Endothelial cell of umbilical vein (primary cell): ENCODE data around the gene SRGAP3. TPM values are rescaled to one million over a fixed set of nuclear protein-coding genes. Genes with fewer than 3 reads are reported as not detected.

Experiments
- BruUV-seq: library from RNA; stranded (reverse); fragments of 400-500 nt; replicated peaks from 2 replicates; lab custom pipeline; 2021; lab: Mats Ljungman, UMichigan
- CTCF ChIA-PET: fragments of 300-600, 350-600 bp; sonication (Branson Sonifier 250); formaldehyde crosslinking; loops from one replicate; lab custom pipeline; 2021; ENCODE audit warnings: antibody characterized with exemption, inconsistent platforms; lab: Charles Lee
- POLR2A ChIA-PET: fragments of 300-600, 350-600 bp; sonication (Branson Sonifier 250); formaldehyde crosslinking; loops from one replicate; lab custom pipeline; 2021; ENCODE audit warnings: antibody characterized with exemption, inconsistent platforms; lab: Charles Lee
- DNase-seq: peaks from one replicate; pipeline ENCODE4 v3.0.0-alpha.2; 2011; ENCODE audit warnings: low read depth, low spot score
- FAIRE-seq: peaks from 2 replicates; lab custom pipeline; 2011; peaks lifted over from hg19 to GRCh38; lab: Jason Lieb, UNC
- H2AFZ ChIP-seq: 2 replicates; pipeline ENCODE4 v1.6.0; 2012; ENCODE audit warnings: low read depth, low read length, control low read depth, inconsistent platforms
- H3K27ac ChIP-seq: 2 replicates; pipeline ENCODE4 v1.5.1; 2011; ENCODE audit warnings: low read depth, mild to moderate bottlenecking, control low read depth, low read length, moderate library complexity; ENCODE audit not compliant: insufficient read depth
- H3K27me3 ChIP-seq, 2 experiments: 2 replicates each; pipeline versions ENCODE4 v1.6.0 to v1.6.1; 2011; ENCODE audit warnings: low read length in 2 of 2, mixed read lengths in 1 of 2; ENCODE audit not compliant: control insufficient read depth in 2 of 2, insufficient read depth in 2 of 2
- H3K36me3 ChIP-seq, 2 experiments: 2 replicates in 1 of 2; 3 replicates in 1 of 2; pipeline ENCODE4 v1.5.1; 2011; ENCODE audit warnings: low read length in 2 of 2, mild to moderate bottlenecking in 1 of 2, moderate library complexity in 1 of 2; ENCODE audit not compliant: control insufficient read depth in 2 of 2, insufficient read depth in 2 of 2; ENCODE audit errors: extremely low read depth in 1 of 2
- H3K4me1 ChIP-seq: 3 replicates; pipeline ENCODE4 v1.5.1; 2011; ENCODE audit warnings: mild to moderate bottlenecking, low read length; ENCODE audit not compliant: control insufficient read depth, insufficient read depth; ENCODE audit errors: extremely low read depth
- H3K4me2 ChIP-seq: 2 replicates; pipeline ENCODE4 v1.6.1; 2011; ENCODE audit warnings: low read length, control low read depth, mixed read lengths; ENCODE audit not compliant: insufficient read depth
- H3K4me3 ChIP-seq, 3 experiments: fragments of 200-600 bp in 1 of 3; sonication (generic), shearing (Covaris generic) in 1 of 3; replicated peaks in 1 of 3; 2 replicates each; pipeline ENCODE4 v1.5.1; 2011 to 2016; ENCODE audit warnings: control low read depth in 3 of 3, low read length in 3 of 3, mild to moderate bottlenecking in 2 of 3, inconsistent platforms in 1 of 3, low read depth in 1 of 3, moderate library complexity in 1 of 3; ENCODE audit not compliant: insufficient read depth in 1 of 3
- H3K79me2 ChIP-seq: 2 replicates; pipeline ENCODE4 v1.6.0; 2012; ENCODE audit warnings: low read length, inconsistent platforms; ENCODE audit not compliant: control insufficient read depth, insufficient read depth
- H3K9ac ChIP-seq: replicated peaks from 2 replicates; pipeline ENCODE3; 2011; ENCODE audit warnings: low read length, control low read depth; ENCODE audit not compliant: insufficient read depth; ENCODE audit errors: extremely low read depth
- H3K9me1 ChIP-seq: replicated peaks from 3 replicates; pipeline ENCODE4 v1.6.0; 2011; ENCODE audit warnings: mild to moderate bottlenecking, low read length; ENCODE audit not compliant: control insufficient read depth, insufficient read depth; ENCODE audit errors: extremely low read depth
- H3K9me3 ChIP-seq: replicated peaks from 2 replicates; pipeline ENCODE4 v1.5.1; 2012; ENCODE audit warnings: low read length, inconsistent platforms; ENCODE audit not compliant: control insufficient read depth, insufficient read depth
- H4K20me1 ChIP-seq: replicated peaks from 2 replicates; pipeline ENCODE3; 2011; ENCODE audit warnings: mild to moderate bottlenecking, low read length; ENCODE audit not compliant: control insufficient read depth, insufficient read depth; ENCODE audit errors: extremely low read depth
- EZH2 ChIP-seq: IDR thresholded peaks from 2 replicates; pipeline ENCODE4 v1.6.1; 2012; ENCODE audit warnings: borderline replicate concordance, low read depth, mild to moderate bottlenecking, moderate library complexity, low read length, inconsistent platforms; ENCODE audit not compliant: severe bottlenecking
- FOS ChIP-seq: IDR thresholded peaks from 2 replicates; pipeline ENCODE4 v1.6.1; 2011; ENCODE audit warnings: mild to moderate bottlenecking, low read length, moderate library complexity, borderline replicate concordance; ENCODE audit not compliant: insufficient read depth
- GATA2 ChIP-seq: IDR thresholded peaks from 2 replicates; pipeline ENCODE4 v1.7.0; 2011; ENCODE audit warnings: low read depth, mild to moderate bottlenecking, moderate library complexity, mixed read lengths, low read length; ENCODE audit not compliant: insufficient read length, insufficient read depth
- JUN ChIP-seq: IDR thresholded peaks from 2 replicates; pipeline ENCODE4 v1.6.1; 2011; ENCODE audit warnings: borderline replicate concordance, low read depth; ENCODE audit not compliant: insufficient read length, insufficient read depth
- MYC ChIP-seq: IDR thresholded peaks from one replicate; pipeline ENCODE4 v1.6.1; 2011; ENCODE audit warnings: mild to moderate bottlenecking, low read depth, low read length
- POLR2A ChIP-seq: IDR thresholded peaks from 2 replicates; pipeline ENCODE4 v1.6.1; 2012; ENCODE audit warnings: low read depth, mild to moderate bottlenecking, control low read depth, low read length
- POLR2AphosphoS5 ChIP-seq: IDR thresholded peaks from 2 replicates; pipeline ENCODE4 v1.6.1; 2012; ENCODE audit warnings: low read depth, mild to moderate bottlenecking, control low read depth, low read length, moderate library complexity; ENCODE audit not compliant: insufficient read depth
- dilution Hi-C: fragments of 300-500 bp; cut with MboI; formaldehyde crosslinking; loops from one replicate; pipeline ENCODE4 v1.15.0; 2019; ENCODE audit warnings: low sequenced_read_pairs; ENCODE audit not compliant: extremely low pct_ligation_motif_present
- intact Hi-C: fragments of 100-400 bp; cut with micrococcal nuclease; formaldehyde crosslinking; loops from one replicate; pipeline ENCODE4 v1.10.0; 2022
- polyA plus RNA-seq, 4 experiments: library from polyadenylated mRNA; depleted of rRNA in 3 of 4; stranded (reverse) in 3 of 4; unstranded in 1 of 4; fragments of >200 nt; gene quantifications; 2 replicates each; pipeline versions ENCODE4 v1.2.1 to v1.2.3, GENCODE V29; 2011 to 2012; ENCODE audit warnings: missing spikeins in 1 of 4
- total RNA-seq: library from RNA; stranded (reverse); gene quantifications from 2 replicates; pipeline ENCODE4 v1.2.3, GENCODE V29; 2021
- TF ChIP-seq, protein P1 (sequence below): IDR thresholded peaks from 2 replicates; pipeline ENCODE4 v1.6.1; 2011; ENCODE audit not compliant: insufficient read depth, insufficient read length
- TF ChIP-seq, protein P2 (sequence below), 2 donors: IDR thresholded peaks; 1 replicate in 1 of 2; 2 replicates in 1 of 2; pipeline ENCODE4 v1.5.1; 2011; ENCODE audit warnings: low read length in 2 of 2, mild to moderate bottlenecking in 2 of 2, moderate library complexity in 2 of 2, control low read depth in 1 of 2, inconsistent platforms in 1 of 2, low read depth in 1 of 2; ENCODE audit not compliant: insufficient read depth in 1 of 2; ENCODE audit errors: extremely low read depth in 1 of 2

The SRGAP3 gene
- total and polyA plus RNA-seq, 2 donors (not counting 3 experiments of a cell fraction or from before 2014, with no cell fraction given): 0.06 TPM; not detected in 1

DNA sequence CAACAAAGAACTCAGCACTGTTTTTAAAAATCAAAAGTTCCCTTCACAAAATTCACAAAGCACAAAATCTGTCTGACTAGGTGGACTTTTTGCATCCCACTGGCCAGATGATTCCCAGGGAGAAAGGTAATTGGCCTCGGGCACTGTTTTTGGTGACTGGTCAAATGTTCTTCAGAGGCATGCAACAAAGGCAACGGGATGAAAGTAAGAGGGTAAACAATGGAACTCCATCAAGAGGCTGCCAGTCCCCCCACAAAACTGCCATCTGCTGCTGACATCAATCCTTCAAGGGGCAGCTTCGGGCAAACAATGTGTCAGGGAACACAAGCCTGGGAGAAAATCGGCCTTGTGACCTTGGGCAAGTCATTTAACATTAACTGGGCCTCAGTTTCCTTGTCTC is 3.3 kb downstream of the SRGAP3 start:
- no peaks in the 10 kb centered on the region for H4K20me1 ChIP-seq
- no peaks in the 10 kb centered on the region for H3K36me3 ChIP-seq
- H3K27me3 ChIP-seq: peaks cover 0 to 3% of the 10 kb centered on the region in 2 experiments
- no peak for FAIRE-seq
- intact Hi-C loops: no loop called here
- H3K9me3 ChIP-seq: no peaks in the 10 kb centered on the region
- ChIA-PET POLR2A (no interaction called here), CTCF (no interaction called here)
- DNase-seq: no peak
- no peak overlapping the region for H3K27ac ChIP-seq
- H3K4me1 ChIP-seq: no peaks in the 10 kb centered on the region
- TF ChIP-seq, protein P1, sequence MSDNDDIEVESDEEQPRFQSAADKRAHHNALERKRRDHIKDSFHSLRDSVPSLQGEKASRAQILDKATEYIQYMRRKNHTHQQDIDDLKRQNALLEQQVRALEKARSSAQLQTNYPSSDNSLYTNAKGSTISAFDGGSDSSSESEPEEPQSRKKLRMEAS: no peak
- no TSS peak for BruUV-seq
- H3K79me2 ChIP-seq: no peaks in the 10 kb centered on the region
- no peak overlapping the region for H3K9ac ChIP-seq
- dilution Hi-C loops: no loop called here
- H3K9me1 ChIP-seq: no peaks in the 10 kb centered on the region
- no peak overlapping the region for H3K4me3 ChIP-seq
- H3K4me2 ChIP-seq: no peak overlapping the region
- H2AFZ ChIP-seq: no peak overlapping the region

DNA sequence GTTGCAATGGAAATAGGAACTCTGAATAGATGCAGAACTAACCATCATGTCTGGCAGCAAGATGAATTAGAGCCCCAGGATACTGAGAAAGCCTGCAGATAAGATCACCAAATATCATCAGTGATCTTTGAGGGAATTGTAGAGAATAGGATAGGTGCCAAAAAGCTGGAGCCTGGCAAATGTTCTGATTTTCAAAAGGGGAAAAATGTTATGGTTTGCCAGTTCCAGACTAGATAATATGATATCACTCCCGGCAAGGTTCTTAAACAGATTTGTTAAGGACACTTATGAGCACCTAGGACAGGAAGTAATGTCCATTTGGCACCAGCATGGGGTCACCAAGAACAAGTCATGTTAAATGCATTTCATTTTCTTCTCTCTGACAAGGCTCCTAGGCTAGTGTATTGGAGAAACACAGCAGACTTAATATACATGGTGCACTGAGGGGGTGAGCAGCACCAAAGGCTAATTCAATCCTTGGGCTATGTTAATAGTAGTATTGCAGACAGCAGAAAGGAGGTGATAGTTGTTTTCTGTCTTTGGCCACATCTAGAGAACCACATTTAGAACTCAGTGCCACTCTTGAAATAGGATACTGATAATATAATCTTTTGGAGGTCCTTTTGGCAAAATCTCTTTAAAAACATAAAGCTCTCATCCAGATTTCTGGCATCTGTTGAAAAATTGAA is 4.8 kb downstream of the SRGAP3 start:
- dilution Hi-C loops (no loop called here), intact Hi-C loops (no loop called here)
- H3K4me2 ChIP-seq: no peak overlapping the region
- H3K9ac ChIP-seq: no peak overlapping the region
- H4K20me1 ChIP-seq: no peaks in the 10 kb centered on the region
- no peak for FAIRE-seq
- no peaks in the 10 kb centered on the region for H3K9me3 ChIP-seq
- H3K4me1 ChIP-seq: no peaks in the 10 kb centered on the region
- TF ChIP-seq MYC: no peak
- no peak for TF ChIP-seq POLR2A
- no peak for TF ChIP-seq EZH2
- TF ChIP-seq POLR2AphosphoS5: no peak
- no peak for TF ChIP-seq JUN
- TF ChIP-seq GATA2: no peak
- TF ChIP-seq FOS: no peak
- TF ChIP-seq, protein P1: no peak
- TF ChIP-seq, protein P2, sequence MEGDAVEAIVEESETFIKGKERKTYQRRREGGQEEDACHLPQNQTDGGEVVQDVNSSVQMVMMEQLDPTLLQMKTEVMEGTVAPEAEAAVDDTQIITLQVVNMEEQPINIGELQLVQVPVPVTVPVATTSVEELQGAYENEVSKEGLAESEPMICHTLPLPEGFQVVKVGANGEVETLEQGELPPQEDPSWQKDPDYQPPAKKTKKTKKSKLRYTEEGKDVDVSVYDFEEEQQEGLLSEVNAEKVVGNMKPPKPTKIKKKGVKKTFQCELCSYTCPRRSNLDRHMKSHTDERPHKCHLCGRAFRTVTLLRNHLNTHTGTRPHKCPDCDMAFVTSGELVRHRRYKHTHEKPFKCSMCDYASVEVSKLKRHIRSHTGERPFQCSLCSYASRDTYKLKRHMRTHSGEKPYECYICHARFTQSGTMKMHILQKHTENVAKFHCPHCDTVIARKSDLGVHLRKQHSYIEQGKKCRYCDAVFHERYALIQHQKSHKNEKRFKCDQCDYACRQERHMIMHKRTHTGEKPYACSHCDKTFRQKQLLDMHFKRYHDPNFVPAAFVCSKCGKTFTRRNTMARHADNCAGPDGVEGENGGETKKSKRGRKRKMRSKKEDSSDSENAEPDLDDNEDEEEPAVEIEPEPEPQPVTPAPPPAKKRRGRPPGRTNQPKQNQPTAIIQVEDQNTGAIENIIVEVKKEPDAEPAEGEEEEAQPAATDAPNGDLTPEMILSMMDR (IDR thresholded peaks at IDR 0.05; ENCODE audit: extremely low read depth in 1 of 2, insufficient read depth in 1 of 2, low read depth in 1 of 2, low read length in 2 of 2): no peak
- CTCF ChIA-PET: interaction anchor here (0.6 kb wide), 1 partner anchor 257 kb away, joined by 3 read pairs; no protein-coding TSS in a partner anchor
- no peak overlapping the region for H3K27ac ChIP-seq
- no peak overlapping the region for H2AFZ ChIP-seq
- no peaks in the 10 kb centered on the region for H3K36me3 ChIP-seq
- H3K4me3 ChIP-seq: no peak overlapping the region
- no peak for DNase-seq
- H3K27me3 ChIP-seq: peaks cover 0 to 3% of the 10 kb centered on the region in 2 experiments
- POLR2A ChIA-PET: no interaction called here
- no peaks in the 10 kb centered on the region for H3K79me2 ChIP-seq
- BruUV-seq: no TSS peak
- H3K9me1 ChIP-seq: no peaks in the 10 kb centered on the region
